B cell (primary cell): ENCODE measurements around the gene MESD. TPM values are rescaled to one million over a fixed set of nuclear protein-coding genes. Genes with fewer than 3 reads are reported as not detected.

ENCODE experiments used
- ATAC-seq: fragments of 200-7000 bp; cut with Tn5 transposase; one replicate; pipeline ENCODE4 v1.10.0; 2021; ENCODE audit warnings: low read depth, mild to moderate bottlenecking, moderate number of reproducible peaks, moderate library complexity
- CTCF ChIA-PET: fragments of 350-600 bp; sonication (Branson Sonifier 250); formaldehyde crosslinking; loops from one replicate; lab custom pipeline; 2021; ENCODE audit warnings: antibody characterized with exemption, inconsistent platforms; lab: Charles Lee
- POLR2A ChIA-PET: fragments of 350-600 bp; sonication (Branson Sonifier 250); formaldehyde crosslinking; loops from one replicate; lab custom pipeline; 2021; ENCODE audit warnings: antibody characterized with exemption; lab: Charles Lee
- DNase-seq: peaks from one replicate; pipeline ENCODE4 v3.0.0; 2013
- H2AFZ ChIP-seq: 2 replicates; pipeline ENCODE4 v1.6.1; 2012; ENCODE audit warnings: mild to moderate bottlenecking, low read depth, low read length; ENCODE audit not compliant: insufficient read depth, poor library complexity, severe bottlenecking
- H3K27ac ChIP-seq, 2 donors: 1 replicate in 1 of 2; 2 replicates in 1 of 2; pipeline ENCODE4 v1.5.1; 2012 to 2013; ENCODE audit warnings: low read length in 2 of 2, mild to moderate bottlenecking in 2 of 2, moderate library complexity in 1 of 2
- H3K27me3 ChIP-seq, 4 experiments: fragments of 200-600 bp in 1 of 4; sonication (generic) in 1 of 4; replicated peaks in 1 of 4; 1 replicate in 2 of 4; 2 replicates in 2 of 4; pipeline versions ENCODE4 v1.6.1 to v1.7.0; 2013 to 2016; ENCODE audit warnings: low read length in 3 of 4, mild to moderate bottlenecking in 2 of 4, mixed read lengths in 1 of 4, moderate library complexity in 1 of 4; ENCODE audit not compliant: insufficient read depth in 4 of 4, control insufficient read depth in 3 of 4; ENCODE audit errors: control extremely low read depth in 1 of 4
- H3K36me3 ChIP-seq, 2 experiments: replicated peaks in 1 of 2; 1 replicate in 1 of 2; 2 replicates in 1 of 2; pipeline versions ENCODE4 v1.6.1 to v1.7.1; 2013; ENCODE audit warnings: low read length in 1 of 2; ENCODE audit not compliant: insufficient read depth in 2 of 2, control insufficient read depth in 1 of 2; ENCODE audit errors: control extremely low read depth in 1 of 2, extremely low read depth in 1 of 2
- H3K4me1 ChIP-seq, 2 donors: fragments of 200-600 bp in 1 of 2; sonication (generic) in 1 of 2; 1 replicate in 1 of 2; 2 replicates in 1 of 2; pipeline versions ENCODE4 v1.5.1 to v1.6.1; 2013 to 2017; ENCODE audit warnings: low read length in 2 of 2; ENCODE audit not compliant: control insufficient read depth in 2 of 2, insufficient read depth in 2 of 2
- H3K4me2 ChIP-seq: replicated peaks from 2 replicates; pipeline ENCODE3; 2012; ENCODE audit warnings: mild to moderate bottlenecking, low read depth, low read length; ENCODE audit not compliant: poor library complexity, severe bottlenecking
- H3K4me3 ChIP-seq, 5 experiments: fragments of 200-600 bp in 1 of 5; sonication (generic) in 1 of 5; 1 replicate in 3 of 5; 2 replicates in 2 of 5; pipeline versions ENCODE4 v1.5.1 to v1.7.0; 2011 to 2016; ENCODE audit warnings: low read length in 4 of 5, mild to moderate bottlenecking in 4 of 5, low read depth in 2 of 5, control low read depth in 1 of 5, moderate library complexity in 1 of 5; ENCODE audit not compliant: insufficient read depth in 1 of 5; ENCODE audit errors: control extremely low read depth in 1 of 5, extremely low read depth in 1 of 5
- H3K79me2 ChIP-seq: fragments of 200-600 bp; sonication (generic); one replicate; pipeline ENCODE4 v1.6.0; 2016; ENCODE audit warnings: low read length; ENCODE audit not compliant: control insufficient read depth, insufficient read depth
- H3K9ac ChIP-seq: fragments of 200-600 bp; sonication (generic); 2 replicates; pipeline ENCODE4 v1.6.1; 2017; ENCODE audit warnings: mild to moderate bottlenecking, low read length, moderate library complexity
- H3K9me3 ChIP-seq, 3 donors: one replicate each; pipeline versions ENCODE4 v1.6.1 to v1.7.1; 2013; ENCODE audit warnings: low read length in 2 of 3; ENCODE audit not compliant: control insufficient read depth in 2 of 3, insufficient read depth in 1 of 3; ENCODE audit errors: control extremely low read depth in 1 of 3
- H4K20me1 ChIP-seq: 2 replicates; pipeline ENCODE4 v1.6.0; 2012; ENCODE audit warnings: mild to moderate bottlenecking, low read length; ENCODE audit not compliant: insufficient read depth, control insufficient read depth, poor library complexity, severe bottlenecking
- H3K27ac Mint-ChIP-seq: one replicate; pipeline ENCODE4 v1.8.0; 2021; ENCODE audit warnings: mixed read lengths
- H3K27me3 Mint-ChIP-seq: one replicate; pipeline ENCODE4 v1.8.0; 2021; ENCODE audit warnings: mixed read lengths
- H3K4me1 Mint-ChIP-seq: one replicate; pipeline ENCODE4 v1.8.0; 2021; ENCODE audit warnings: mixed read lengths
- H3K4me3 Mint-ChIP-seq: one replicate; pipeline ENCODE4 v1.8.0; 2021; ENCODE audit warnings: mixed read lengths
- H3K9me3 Mint-ChIP-seq: one replicate; pipeline ENCODE4 v1.8.0; 2022; ENCODE audit warnings: mixed read lengths; ENCODE audit not compliant: insufficient read depth
- CTCF ChIP-seq: fragments of 200-600 bp; IDR thresholded peaks from one replicate; pipeline ENCODE4 v1.8.0; 2022; ENCODE audit warnings: antibody characterized with exemption, mild to moderate bottlenecking
- EZH2 ChIP-seq: IDR thresholded peaks from 2 replicates; pipeline ENCODE4 v1.6.1; 2012; ENCODE audit warnings: borderline replicate concordance, low read depth, mild to moderate bottlenecking, moderate library complexity, low read length; ENCODE audit not compliant: insufficient read depth, poor library complexity, severe bottlenecking
- WGBS: methylation state at CpG from one replicate; pipeline ENCODE4 v1.1.5; 2013; ENCODE audit warnings: missing lambda C conversion rate; ENCODE audit not compliant: insufficient coverage; 5-methylcytosine and 5-hydroxymethylcytosine counted together
- intact Hi-C: fragments of 100-400 bp; cut with micrococcal nuclease; formaldehyde crosslinking; loops from one replicate; pipeline ENCODE4 v1.10.0; 2022
- polyA plus RNA-seq: library from polyadenylated mRNA; depleted of rRNA; stranded (reverse); fragments of >200 nt; gene quantifications from 2 replicates; pipeline ENCODE4 v1.2.3, GENCODE V29; 2012
- total RNA-seq, 2 donors: library from RNA; stranded (reverse); fragments of 120-200 nt in 1 of 2; gene quantifications; 1 replicate in 1 of 2; 2 replicates in 1 of 2; pipeline versions ENCODE4 v1.2.3 to v1.2.4, GENCODE V29; 2013 to 2022

MESD gene
- total and polyA plus RNA-seq, 2 donors (not counting 1 experiment from before 2014, with no cell fraction given) = 7.9 to 35.3 TPM

GRCh38 chr15:80921736-80922410 is 67.7 kb downstream of the MESD start:
- WGBS = 94% methylated on average over 19 of the region's 20 CpGs
- CTCF ChIA-PET = no interaction called here

More at GRCh38 chr15:80921736-80922410, 67.7 kb downstream of the MESD start:
- Histone ChIP-seq H3K4me2 (no peak overlapping the region), H3K36me3 (no peaks in the 10 kb centered on the region), H4K20me1 (no peaks in the 10 kb centered on the region), H3K27ac (no peak overlapping the region), H3K9ac (no peak overlapping the region), H3K27me3 (no peaks in the 10 kb centered on the region), H3K4me3 (no peak overlapping the region), H3K9me3 (no peaks in the 10 kb centered on the region), H3K79me2 (no peaks in the 10 kb centered on the region), H3K4me1 (no peaks in the 10 kb centered on the region), H2AFZ (no peak overlapping the region)
- Mint-ChIP-seq H3K4me3 (no peak overlapping the region), H3K9me3 (no peaks in the 10 kb centered on the region), H3K4me1 (no peaks in the 10 kb centered on the region), H3K27me3 (no peaks in the 10 kb centered on the region), H3K27ac (no peak overlapping the region)
- DNase-seq = no peak
- intact Hi-C loops = no loop called here
- no peak for ATAC-seq
- POLR2A ChIA-PET = no interaction called here
- TF ChIP-seq CTCF (no peak), EZH2 (no peak)
